Measurements from ENCODE around the gene ZNF286A. TPM values are rescaled to one million over a fixed set of nuclear protein-coding genes. Genes with fewer than 3 reads are reported as not detected.
"Not testable (repeated sequence)": the region's sequence is repeated elsewhere in the genome, so short reads cannot be mapped to it uniquely, and the experiment has no call there.

ZNF286A gene
- total RNA-seq, 2 donors from 2014 or later = 14.5 to 15.5 TPM

GRCh38 chr17:15683824-15684478, 15.6 kb upstream of the ZNF286A start, which contains the start of gene TRIM16:
TSS of gene TRIM16 (minus strand) at chr17:15684311. CDS start at chr17:15651609, 32,702 bp downstream.
- DNase-seq (ENCODE audit: low spot score) = peak; percentile 95
- intact Hi-C loops (cut with DNase I) = not testable (repeated sequence)

- intact Hi-C loops (cut with DNase I); DNase-seq (ENCODE audit: low spot score): not testable (repeated sequence)
Observed at GRCh38 chr17:15687494-15687893, 12.1 kb upstream of the ZNF286A start.

- intact Hi-C loops (cut with DNase I); DNase-seq (ENCODE audit: low spot score): not testable (repeated sequence)
Observed at GRCh38 chr17:15698967-15699366, 585 bp upstream of the ZNF286A start.

DNA sequence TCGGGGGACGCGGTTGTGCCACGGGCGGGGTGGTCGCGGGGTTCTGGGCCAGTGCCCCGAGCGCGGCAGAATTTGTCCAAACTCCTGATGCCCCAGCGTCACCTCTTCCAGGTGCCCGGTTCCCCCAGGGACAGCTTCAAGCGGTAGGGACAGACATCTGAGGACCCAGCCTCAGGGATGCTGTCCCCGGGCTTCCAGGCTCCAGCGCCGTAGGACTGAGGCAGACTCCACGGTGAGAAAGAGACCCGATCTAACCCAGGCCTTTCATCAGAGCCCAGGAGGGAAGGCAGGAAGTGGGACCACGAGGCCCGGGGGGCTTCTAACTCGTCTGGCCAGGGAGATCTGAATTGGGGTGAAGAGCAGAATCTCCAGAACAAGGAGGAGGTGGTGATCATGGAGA, 385 bp downstream of the ZNF286A start:
- DNase-seq (ENCODE audit: low spot score); intact Hi-C loops (cut with DNase I): not testable (repeated sequence)

- intact Hi-C loops (cut with DNase I); DNase-seq (ENCODE audit: low spot score): not testable (repeated sequence)
Observed at GRCh38 chr17:15704239-15704638, 4.7 kb downstream of the ZNF286A start.

GRCh38 chr17:15704813-15705212, 5.3 kb downstream of the ZNF286A start:
- DNase-seq (ENCODE audit: low spot score); intact Hi-C loops (cut with DNase I): not testable (repeated sequence)

DNA sequence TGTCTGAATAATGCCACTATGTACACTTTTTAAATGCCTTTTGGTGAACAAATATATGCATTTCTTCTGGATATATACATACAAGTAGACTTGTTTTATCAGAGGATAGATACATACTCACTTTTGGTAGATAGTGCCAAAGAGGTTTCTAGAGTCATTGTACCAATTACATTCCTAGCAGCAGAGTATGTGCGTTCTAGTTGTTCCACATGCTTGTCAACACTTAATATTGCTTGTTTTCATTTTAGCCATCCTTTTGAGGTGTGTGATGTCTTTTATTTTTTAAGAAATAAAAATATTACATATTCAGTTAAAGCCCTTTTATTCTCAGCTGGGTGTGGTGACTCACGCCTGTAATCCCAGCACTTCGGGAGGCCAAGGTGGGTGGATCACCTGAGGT, 9.3 kb downstream of the ZNF286A start:
- intact Hi-C loops (cut with DNase I); DNase-seq (ENCODE audit: low spot score): not testable (repeated sequence)

GRCh38 chr17:15716601-15717563, 17.3 kb downstream of the ZNF286A start:
- intact Hi-C loops (cut with DNase I); DNase-seq (ENCODE audit: low spot score): not testable (repeated sequence)

DNA sequence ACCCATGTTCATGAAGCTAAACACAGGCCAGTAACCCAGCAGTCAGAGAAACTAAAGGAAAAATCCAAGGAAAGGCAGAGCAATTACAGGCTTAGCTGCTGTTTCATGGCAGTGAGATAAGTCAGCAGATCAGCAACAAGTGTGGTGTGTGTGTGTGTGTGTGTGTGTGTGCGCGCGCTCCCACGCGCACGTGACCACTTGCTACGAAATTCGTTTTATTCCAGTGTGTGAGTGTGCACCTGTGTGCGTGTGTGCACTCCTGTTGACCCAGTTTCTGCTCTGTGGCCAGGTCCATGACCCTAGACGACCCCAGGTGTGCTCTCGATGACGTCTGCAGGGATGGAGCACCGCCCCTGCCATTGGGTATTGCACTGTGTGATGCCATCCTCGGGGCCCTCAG, 31.0 kb downstream of the ZNF286A start:
- intact Hi-C loops (cut with DNase I); DNase-seq (ENCODE audit: low spot score): not testable (repeated sequence)

DNA sequence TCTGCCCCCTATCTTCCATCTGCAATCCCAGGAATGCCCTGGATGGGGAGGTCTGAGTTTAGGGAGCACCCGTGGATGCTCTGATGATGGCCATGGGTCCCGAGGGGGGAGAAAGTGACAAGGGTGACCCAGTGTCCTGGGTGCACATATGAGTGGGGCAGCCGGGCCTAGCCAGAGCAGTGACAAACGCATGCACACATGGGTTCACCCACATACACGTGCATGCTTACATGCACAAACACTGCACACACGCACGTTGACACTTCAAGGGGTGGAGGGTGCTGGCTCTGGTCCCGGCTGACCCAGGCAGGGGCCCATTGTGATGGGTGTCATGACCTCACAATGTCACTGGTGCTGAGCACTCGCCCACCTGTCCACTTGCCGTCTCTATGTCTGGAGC, 32.3 kb downstream of the ZNF286A start, which contains the start of gene TBC1D26:
Gene TBC1D26 (plus strand): TSS at position 384 of the 400 bp plus-strand sequence. CDS start 3,066 bp downstream, outside the sequence.
- intact Hi-C loops (cut with DNase I); DNase-seq (ENCODE audit: low spot score): not testable (repeated sequence)

GRCh38 chr17:15733174-15733789, 33.7 kb downstream of the ZNF286A start:
- intact Hi-C loops (cut with DNase I); DNase-seq (ENCODE audit: low spot score): not testable (repeated sequence)

DNA sequence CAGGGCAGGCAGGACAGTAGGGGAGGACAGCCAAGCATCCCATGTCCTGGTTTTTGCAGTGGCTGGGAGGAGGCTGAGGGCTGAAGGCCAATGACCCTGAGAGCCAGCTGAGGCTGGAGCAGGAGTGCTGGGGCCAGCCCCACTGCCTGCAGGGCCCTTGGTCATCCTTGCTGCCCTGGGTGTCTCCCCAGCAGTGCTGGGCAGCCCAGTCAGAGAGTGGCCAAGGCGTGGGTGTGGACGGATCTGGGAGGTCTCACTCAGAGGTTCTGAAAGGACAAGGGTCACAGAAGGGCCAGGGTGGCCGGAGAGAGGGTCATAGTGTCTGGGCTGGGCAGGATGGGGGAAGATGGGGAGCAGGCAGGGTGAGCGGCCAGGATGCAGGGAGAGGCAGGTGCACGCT, 37.0 kb downstream of the ZNF286A start:
- intact Hi-C loops (cut with DNase I); DNase-seq (ENCODE audit: low spot score): not testable (repeated sequence)

- DNase-seq (ENCODE audit: low spot score) = no peak
- intact Hi-C loops (cut with DNase I) = no loop called here
Observed at GRCh38 chr17:15738066-15738465, 38.5 kb downstream of the ZNF286A start.

- intact Hi-C loops (cut with DNase I); DNase-seq (ENCODE audit: low spot score): not testable (repeated sequence)
Observed at GRCh38 chr17:15739259-15739658, 39.7 kb downstream of the ZNF286A start.

DNA sequence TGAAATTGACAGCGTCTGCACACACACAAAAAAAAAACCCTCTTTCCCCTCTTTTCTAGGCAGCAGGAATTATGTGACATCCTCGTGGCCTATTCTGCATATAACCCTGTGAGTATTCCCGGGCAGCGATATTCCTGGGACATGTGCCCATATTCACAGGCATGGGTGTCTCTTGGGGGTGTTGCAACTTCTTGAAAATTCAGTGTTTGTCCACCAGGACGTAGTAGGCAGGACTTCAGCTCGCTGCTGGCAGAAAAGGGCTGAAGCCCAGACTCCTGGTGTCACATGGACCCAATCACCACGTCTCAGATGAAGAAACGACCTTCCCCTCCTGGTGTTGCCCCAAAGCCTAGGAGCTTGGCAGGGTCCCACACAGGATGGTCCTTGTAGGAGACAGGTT, 40.5 kb downstream of the ZNF286A start:
- intact Hi-C loops (cut with DNase I) = not testable (repeated sequence)

DNA sequence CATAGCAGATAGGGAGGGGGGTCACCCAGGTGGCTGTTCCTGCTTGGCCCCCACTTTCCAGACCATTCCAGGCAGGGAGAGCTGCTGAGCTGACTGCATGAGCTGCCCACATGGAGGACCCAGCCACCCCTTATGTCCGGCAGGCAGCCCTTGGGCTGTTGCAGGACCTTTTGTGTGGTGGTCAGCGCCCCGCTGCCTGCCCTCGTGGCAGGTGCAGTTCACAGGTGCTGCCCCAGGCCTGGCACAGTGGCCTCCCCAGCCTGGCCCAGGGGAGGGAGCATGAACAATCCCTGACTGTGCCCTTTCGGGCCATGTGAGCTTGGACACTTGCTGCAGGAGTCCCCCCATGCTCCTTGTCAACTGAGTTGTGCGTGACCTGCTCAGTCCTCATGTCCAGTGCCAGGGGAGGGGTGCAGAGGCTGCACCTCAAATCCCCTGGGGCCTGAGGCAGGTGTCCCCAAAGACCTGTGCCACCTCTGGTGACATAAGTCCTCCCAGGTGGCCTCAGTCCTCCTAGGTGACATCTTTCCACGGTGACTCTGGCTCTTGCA, 41.1 kb downstream of the ZNF286A start:
- no peak for DNase-seq (ENCODE audit: low spot score)
- intact Hi-C loops (cut with DNase I) = no loop called here

More for the DNA sequence above, 40.5 kb downstream of the ZNF286A start:
- not testable (repeated sequence) for DNase-seq (ENCODE audit: low spot score)

DNA sequence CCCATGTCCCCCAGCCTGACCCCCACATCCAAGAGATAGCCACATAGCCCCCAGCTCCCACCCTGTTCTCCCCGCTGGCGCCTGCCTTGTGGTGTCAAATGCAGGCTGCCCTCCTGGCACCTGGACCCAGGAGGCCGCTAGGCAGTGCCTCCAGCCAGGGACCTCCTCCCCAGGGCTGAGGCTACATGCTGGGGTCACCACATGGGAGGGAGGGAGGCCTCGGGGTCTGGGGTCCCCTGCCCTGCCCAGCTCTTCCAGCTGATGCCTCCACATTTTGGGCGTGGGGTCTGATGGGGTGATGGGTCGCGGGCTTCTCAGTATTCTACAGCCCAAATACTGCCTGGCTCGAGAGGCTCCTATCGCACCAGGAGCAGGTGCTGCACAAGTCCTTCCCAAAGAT, 42.1 kb downstream of the ZNF286A start:
- intact Hi-C loops (cut with DNase I) = no loop called here

GRCh38 chr17:15742051-15742795, 42.7 kb downstream of the ZNF286A start:
- no peak for DNase-seq (ENCODE audit: low spot score)
- intact Hi-C loops (cut with DNase I) = no loop called here

More for the DNA sequence above, 42.1 kb downstream of the ZNF286A start:
- no peak for DNase-seq (ENCODE audit: low spot score)
